Gastrocnemius medialis (tissue), 4 donors: Measurements from ENCODE around the gene KIF2A.

Experiments
- CTCF ChIP-seq, 5 experiments: fragments of 450-650 bp in 3 of 5; fragments of 200-600 bp in 2 of 5; sonication (generic) in 2 of 5; IDR thresholded peaks in 4 of 5; conservative IDR thresholded peaks in 1 of 5; 1 replicate in 4 of 5; 2 replicates in 1 of 5; pipeline ENCODE4 v1.5.1; 2016 to 2019; ENCODE audit warnings: antibody characterized with exemption in 5 of 5, mild to moderate bottlenecking in 3 of 5, moderate library complexity in 3 of 5
- POLR2A ChIP-seq, 2 donors: fragments of 450-650 bp; IDR thresholded peaks; one replicate each; pipeline ENCODE4 v1.6.1; 2017; ENCODE audit warnings: antibody characterized with exemption in 2 of 2, mild to moderate bottlenecking in 2 of 2, moderate library complexity in 2 of 2

DNA sequence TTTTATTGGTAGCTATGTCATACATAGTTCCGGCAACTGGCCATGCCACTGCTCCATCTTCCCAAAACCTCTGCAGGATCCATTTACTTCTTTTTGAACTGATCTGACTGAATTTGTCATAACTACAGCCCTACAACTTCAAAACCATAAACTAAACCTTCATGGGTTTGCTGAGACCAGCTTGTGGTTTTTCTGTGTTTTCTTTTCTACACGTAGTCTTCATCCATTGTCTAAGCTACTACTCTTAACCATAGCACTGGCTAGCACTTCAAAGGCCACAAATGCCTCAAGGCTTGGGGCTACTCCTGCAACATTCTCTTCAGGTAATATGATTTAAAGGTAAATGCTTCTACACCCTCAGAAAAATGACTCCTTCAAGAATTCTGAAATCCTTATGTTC, 9.0 kb upstream of the KIF2A start:
- TF ChIP-seq CTCF (IDR thresholded peaks at IDR 0.05 in 4 of 5, conservative IDR thresholded peaks at IDR 0.05 in 1 of 5) (no peak), POLR2A (IDR thresholded peaks at IDR 0.05) (no peak)
